Transverse colon (tissue), 3 donors: ENCODE measurements around the gene NOLC1.

ENCODE experiments used
- CTCF ChIP-seq, 5 experiments: fragments of 200-600 bp in 3 of 5; fragments of 450-650 bp in 2 of 5; sonication (generic) in 3 of 5; IDR thresholded peaks; 1 replicate in 2 of 5; 2 replicates in 3 of 5; pipeline ENCODE4 v1.5.1; 2016 to 2017; ENCODE audit warnings: antibody characterized with exemption in 5 of 5, inconsistent platforms in 3 of 5, mild to moderate bottlenecking in 2 of 5, moderate library complexity in 1 of 5
- EP300 ChIP-seq: sonication (generic); formaldehyde crosslinking; IDR thresholded peaks from one replicate; pipeline ENCODE4 v1.6.1; 2017; ENCODE audit warnings: antibody characterized with exemption, low read depth
- POLR2A ChIP-seq: fragments of 450-650 bp; IDR thresholded peaks from one replicate; pipeline ENCODE4 v1.6.1; 2016; ENCODE audit warnings: antibody characterized with exemption, mild to moderate bottlenecking, moderate library complexity

- TF ChIP-seq CTCF (IDR thresholded peaks at IDR 0.05) (no peak), POLR2A (no peak), EP300 (no peak)
Measured at GRCh38 chr10:102115775-102116174, 36.4 kb upstream of the NOLC1 start.
